K562 (cell line): ENCODE measurements around the gene ZNF74. TPM values are rescaled to one million over a fixed set of nuclear protein-coding genes. Genes with fewer than 3 reads are reported as not detected.

ENCODE experiments used
- FOXM1 ChIP-seq, 2 experiments: fragments of 450-650 bp in 1 of 2; sonication (generic) in 1 of 2; formaldehyde crosslinking in 1 of 2; IDR thresholded peaks; 2 replicates each; pipeline versions ENCODE4 v1.6.1 to v1.9.0; 2017 to 2022; ENCODE audit warnings: low read depth in 2 of 2, mild to moderate bottlenecking in 2 of 2, missing genetic modification reagents in 1 of 2, moderate library complexity in 1 of 2
- HNRNPLL ChIP-seq: fragments of 200-400 bp; formaldehyde crosslinking; IDR thresholded peaks from 2 replicates; pipeline ENCODE4 v1.6.1; 2017; ENCODE audit warnings: low read length, low read depth, mild to moderate bottlenecking; ENCODE audit not compliant: poor library complexity, severe bottlenecking
- MGA ChIP-seq: fragments of 450-650 bp; IDR thresholded peaks from 2 replicates; pipeline ENCODE4 v1.6.1; 2016; ENCODE audit warnings: mild to moderate bottlenecking, moderate library complexity
- NR4A1 ChIP-seq, 2 experiments: fragments of 250-450 bp in 1 of 2; fragments of 450-650 bp in 1 of 2; sonication (Bioruptor Pico) in 1 of 2; IDR thresholded peaks; 2 replicates each; pipeline versions ENCODE4 v1.4.0 to v1.6.1; 2016 to 2020; ENCODE audit warnings: mild to moderate bottlenecking in 2 of 2, missing compliant biosample characterization in 1 of 2, missing genetic modification characterization in 1 of 2, moderate library complexity in 1 of 2
- SAFB ChIP-seq: fragments of 200-400 bp; formaldehyde crosslinking; IDR thresholded peaks from 2 replicates; pipeline ENCODE4 v1.6.1; 2017; ENCODE audit warnings: low read depth, low read length, borderline replicate concordance
- ZNF133 ChIP-seq: fragments of 250-450 bp; sonication (Bioruptor Pico); IDR thresholded peaks from 2 replicates; pipeline ENCODE4 v1.4.0; 2020; ENCODE audit warnings: mild to moderate bottlenecking
- ZNF175 ChIP-seq: fragments of 200-800 bp; sonication (Bioruptor generic); IDR thresholded peaks from 2 replicates; pipeline ENCODE4 v1.6.1; 2016; ENCODE audit warnings: low read depth, mild to moderate bottlenecking, missing genetic modification characterization, missing compliant biosample characterization
- ZNF431 ChIP-seq: sonication (generic); formaldehyde crosslinking; IDR thresholded peaks from 2 replicates; pipeline ENCODE4 v1.8.0; 2022; ENCODE audit warnings: mild to moderate bottlenecking, missing genetic modification reagents
- ZNF830 ChIP-seq: fragments of 250-450 bp; sonication (Bioruptor Pico); IDR thresholded peaks from 2 replicates; pipeline ENCODE4 v1.5.0; 2021; ENCODE audit warnings: mild to moderate bottlenecking
- polyA plus RNA-seq, 8 experiments: library from polyadenylated mRNA; depleted of rRNA in 4 of 8; stranded (reverse) in 5 of 8; unstranded in 3 of 8; fragments of >200 nt; fragmentation: Nextera tagmentation in 2 of 8; fragmentation: Illumina TruSeq in 1 of 8; extraction: Ambion mirVana in 2 of 8; extraction: Trizol in 1 of 8; gene quantifications; 2 replicates each; pipeline versions ENCODE4 v1.2.1 to v1.2.3, GENCODE V29; 2011 to 2014; ENCODE audit warnings: inconsistent platforms in 1 of 8, missing spikeins in 1 of 8
- total RNA-seq, 7 experiments: library from RNA; depleted of rRNA in 6 of 7; stranded (reverse); fragments of >200 nt in 6 of 7; fragmentation: Illumina TruSeq in 2 of 7; extraction: Trizol in 2 of 7; gene quantifications; 2 replicates each; pipeline versions ENCODE4 v1.2.1 to v1.2.3, GENCODE V29; 2011 to 2021; ENCODE audit warnings: low replicate concordance in 1 of 7

The ZNF74 gene
- total and polyA plus RNA-seq, 9 of the 15 experiments (the other 6 are each of a cell fraction or from before 2014, with no cell fraction given): 2.4 to 53.5 (median 31.5) TPM

- TF ChIP-seq ZNF830 (no peak), ZNF133 (CRISPR knock-in tag) (peak; percentile 37; the same call in 1 of the 2 replicates), FOXM1 (IDR thresholded peaks at IDR 0.05; ENCODE audit: low read depth) (no peak), FOXM1 (CRISPR knock-in tag; IDR thresholded peaks at IDR 0.05; ENCODE audit: low read depth) (0 out of 2 replicates have a peak, but pooled peaks have one; percentile 2), ZNF175 (CRISPR knock-in tag) (no peak), NR4A1 (CRISPR knock-in tag; IDR thresholded peaks at IDR 0.05) (no peak), NR4A1 (tag; IDR thresholded peaks at IDR 0.05) (no peak), ZNF431 (CRISPR knock-in tag) (0 out of 2 replicates have a peak, but pooled peaks have one; percentile 48), SAFB (no peak), HNRNPLL (peak; percentile 14), MGA (no peak)
These were observed 44.4 kb downstream of the ZNF74 start (continued) for GRCh38 chr22:20438427-20438677.
